ENCODE results near the gene ZNF174. TPM values are rescaled to one million over a fixed set of nuclear protein-coding genes. Genes with fewer than 3 reads are reported as not detected.

The ZNF174 gene
- total and polyA plus RNA-seq, 4 donors: 2.3 to 10.9 (median 7.9) TPM

DNA sequence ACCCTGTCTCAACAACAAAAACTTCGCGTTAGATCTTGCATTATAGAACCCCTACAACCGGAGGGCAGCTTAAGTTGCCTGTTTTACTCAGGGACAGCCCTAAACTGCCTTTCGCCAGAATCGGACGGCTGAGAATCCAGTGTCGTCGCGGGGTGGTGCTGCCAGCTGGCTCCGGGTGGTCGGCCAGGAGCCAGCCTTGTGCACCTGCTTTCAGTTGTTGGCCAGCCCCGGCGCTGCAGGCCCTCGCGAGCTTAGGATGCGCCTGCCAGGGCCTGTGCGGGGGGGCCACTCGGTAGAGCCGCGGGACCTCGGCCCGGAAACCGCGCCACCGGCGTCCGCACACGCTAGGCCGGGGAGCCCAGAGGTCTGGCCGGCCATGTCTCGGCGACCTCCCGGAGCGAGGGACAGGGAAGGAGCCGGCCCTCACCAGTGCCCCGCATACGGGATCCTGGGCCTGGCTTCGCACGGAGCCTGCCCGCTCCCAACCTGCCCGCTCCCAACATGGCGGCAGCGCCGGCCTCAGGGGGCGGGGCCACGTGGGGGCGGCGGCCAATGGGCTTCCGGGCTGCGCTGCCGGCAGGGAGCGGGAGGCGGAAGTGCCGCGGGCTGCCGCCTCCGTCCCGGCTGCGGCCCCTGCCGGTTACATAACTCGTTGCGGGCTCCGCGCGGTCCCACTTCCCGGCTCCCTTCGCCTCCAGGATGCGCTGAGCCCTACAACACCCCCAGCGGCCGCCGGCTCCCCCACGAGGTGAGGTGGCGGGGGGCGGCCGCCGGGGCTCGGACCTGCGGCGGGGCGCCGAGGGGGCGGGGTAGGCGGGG is 56.6 kb downstream of the ZNF174 start:
- Histone ChIP-seq H3K27ac (ENCODE audit: low read depth in 1 of 2, low read length in 2 of 2) (peak overlapping the region; percentile 46 to 92), H3K36me3 (ENCODE audit: control insufficient read depth in 1 of 2, insufficient read depth in 2 of 2, low read length in 1 of 2) (no peaks in the 10 kb centered on the region), H3K4me3 (ENCODE audit: low read length in 2 of 2) (peak overlapping the region; percentile 84 to 91), H3K4me1 (ENCODE audit: control insufficient read depth in 1 of 2, insufficient read depth in 2 of 2, low read length in 2 of 2) (no peaks in the 10 kb centered on the region), H3K27me3 (ENCODE audit: control insufficient read depth in 1 of 2, insufficient read depth in 2 of 2, low read length in 1 of 2) (no peaks in the 10 kb centered on the region), H3K9me3 (ENCODE audit: control insufficient read depth, low read length) (no peaks in the 10 kb centered on the region)
- 1 to 2% methylated on average over 61 to 83 of the region's 83 CpGs for WGBS, 2 donors
- intact Hi-C loops (cut with DNase I): loop anchor here (5.0 to 10.0 kb wide), 3 partner anchors 45 to 175 kb away; partner anchors contain the start of genes ZNF263 (in 2 of the 2) and CLUAP1 (in 1 of the 2)
- ATAC-seq (ENCODE audit: low FRiP score): peak; percentile 97
- DNase-seq: peak; percentile 93 to 95

DNA sequence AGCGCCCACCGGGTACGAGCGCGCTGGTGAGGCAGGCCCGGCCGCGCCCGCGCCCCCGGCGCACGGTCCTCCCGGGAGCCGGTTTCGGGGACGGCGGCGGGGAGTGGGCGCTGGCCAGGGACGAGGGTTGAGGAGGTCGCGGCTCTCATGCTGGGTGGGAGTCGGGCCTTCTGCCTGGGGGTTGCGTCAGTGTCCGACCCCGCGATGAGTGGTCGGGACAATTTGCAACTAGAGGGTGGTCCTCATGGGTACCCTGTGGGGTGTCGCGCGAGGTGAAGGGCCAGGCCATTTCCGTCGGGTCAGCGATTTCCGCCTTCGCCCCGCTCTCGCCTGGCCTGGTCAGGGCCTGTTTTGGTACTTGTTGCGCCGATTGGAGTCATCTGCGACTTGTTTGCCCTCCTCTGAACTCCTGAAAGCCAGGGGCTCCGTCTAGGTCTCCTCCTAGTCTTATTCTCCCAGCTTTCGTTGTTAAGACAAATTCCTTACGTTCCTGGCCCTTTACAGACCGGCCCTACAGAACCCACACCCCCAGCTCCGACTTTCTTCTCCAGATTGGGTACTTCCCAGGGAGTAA is 57.4 kb downstream of the ZNF174 start:
- no peaks in the 10 kb centered on the region for H3K9me3 ChIP-seq (ENCODE audit: control insufficient read depth, low read length)
- H3K4me3 ChIP-seq (ENCODE audit: low read length in 2 of 2): peak overlapping the region; percentile 84 to 91
- ATAC-seq (ENCODE audit: low FRiP score): peak; percentile 24
- peak overlapping the region; percentile 46 to 78 for H3K27ac ChIP-seq (ENCODE audit: low read depth in 1 of 2, low read length in 2 of 2)
- WGBS, 2 donors: 0 to 1% methylated on average over 29 to 47 of the region's 47 CpGs
- no peaks in the 10 kb centered on the region for H3K27me3 ChIP-seq (ENCODE audit: control insufficient read depth in 1 of 2, insufficient read depth in 2 of 2, low read length in 1 of 2)
- DNase-seq: peak in 1 of 2 donors; percentile 62
- intact Hi-C loops (cut with DNase I): loop anchor here (5.0 to 10.0 kb wide), 3 partner anchors 44 to 176 kb away; partner anchors contain the start of genes ZNF263 (in 2 of the 2) and CLUAP1 (in 1 of the 2)
- no peaks in the 10 kb centered on the region for H3K4me1 ChIP-seq (ENCODE audit: control insufficient read depth in 1 of 2, insufficient read depth in 2 of 2, low read length in 2 of 2)
- no peaks in the 10 kb centered on the region for H3K36me3 ChIP-seq (ENCODE audit: control insufficient read depth in 1 of 2, insufficient read depth in 2 of 2, low read length in 1 of 2)

DNA sequence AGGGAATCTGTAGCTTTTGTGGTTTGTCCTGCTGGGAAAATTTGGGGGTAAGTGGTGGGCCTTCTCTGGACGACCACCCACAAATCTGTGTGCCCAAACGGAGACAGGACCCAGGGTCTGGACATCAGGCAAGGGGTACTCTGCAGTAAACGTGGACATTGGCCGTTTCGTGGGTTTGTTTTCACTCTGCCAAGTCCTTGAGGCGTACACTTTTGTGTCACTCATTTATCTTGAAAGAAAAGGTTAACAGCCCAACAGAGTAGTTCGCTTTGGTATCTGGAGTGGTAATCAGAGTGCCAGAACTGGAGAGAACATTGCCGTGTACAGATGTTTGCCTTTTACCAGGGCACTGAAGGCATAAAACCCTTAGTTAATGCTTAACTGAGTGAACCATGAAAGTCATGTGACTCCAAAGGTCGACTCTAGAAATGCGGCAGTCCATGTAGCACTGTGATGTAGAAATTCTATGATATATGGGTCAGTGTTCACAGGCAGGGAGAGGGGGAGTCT is 57.9 kb downstream of the ZNF174 start:
- no peak for DNase-seq
- peak overlapping the region; percentile 84 to 91 for H3K4me3 ChIP-seq (ENCODE audit: low read length in 2 of 2)
- intact Hi-C loops (cut with DNase I): loop anchor here (5.0 to 10.0 kb wide), 3 partner anchors 43 to 177 kb away; partner anchors contain the start of genes ZNF263 (in 2 of the 2) and CLUAP1 (in 1 of the 2)
- WGBS, 2 donors: 1 to 2% methylated on average over 10 of the region's 10 CpGs
- H3K27me3 ChIP-seq (ENCODE audit: control insufficient read depth in 1 of 2, insufficient read depth in 2 of 2, low read length in 1 of 2): no peaks in the 10 kb centered on the region
- no peaks in the 10 kb centered on the region for H3K36me3 ChIP-seq (ENCODE audit: control insufficient read depth in 1 of 2, insufficient read depth in 2 of 2, low read length in 1 of 2)
- H3K27ac ChIP-seq (ENCODE audit: low read depth in 1 of 2, low read length in 2 of 2): peak overlapping the region; percentile 46 to 78
- no peaks in the 10 kb centered on the region for H3K4me1 ChIP-seq (ENCODE audit: control insufficient read depth in 1 of 2, insufficient read depth in 2 of 2, low read length in 2 of 2)
- no peak for ATAC-seq (ENCODE audit: low FRiP score)
- no peaks in the 10 kb centered on the region for H3K9me3 ChIP-seq (ENCODE audit: control insufficient read depth, low read length)

Other genes with a start within 250 kb of the ZNF174 start
- not detected for gene OR1F1, start 213.0 kb upstream of the ZNF174 start, total RNA-seq
- not detected for gene OR1F1, start 213.0 kb upstream of the ZNF174 start, polyA plus RNA-seq
- gene ZNF200, start 166.1 kb upstream of the ZNF174 start, total RNA-seq: 1 to 10 TPM; 7.4 to 8.1 TPM
- 1 to 10 TPM; 4.0 to 4.5 TPM for gene ZNF200, start 166.1 kb upstream of the ZNF174 start, polyA plus RNA-seq
- 1 to 10 TPM; 2.9 to 4.5 TPM for gene MEFV, start 144.6 kb upstream of the ZNF174 start, total RNA-seq
- gene MEFV, start 144.6 kb upstream of the ZNF174 start, polyA plus RNA-seq: 1 to 10 TPM in 1 of 2 donors, under 1 TPM in 1; 0.20 to 1.6 TPM
- gene ZNF263, start 117.7 kb upstream of the ZNF174 start, total RNA-seq: 10 to 100 TPM; 26.2 to 27.4 TPM
- 10 to 100 TPM in 1 of 2 donors, 1 to 10 TPM in 1; 8.3 to 17.2 TPM for gene ZNF263, start 117.7 kb upstream of the ZNF174 start, polyA plus RNA-seq
- 1 to 10 TPM; 9.0 to 9.8 TPM for gene TIGD7, start 95.8 kb upstream of the ZNF174 start, total RNA-seq
- 1 to 10 TPM; 2.6 to 4.6 TPM for gene TIGD7, start 95.8 kb upstream of the ZNF174 start, polyA plus RNA-seq
- gene ZNF75A, start 95.7 kb upstream of the ZNF174 start, total RNA-seq: 10 to 100 TPM; 26.9 to 28.1 TPM
- gene ZNF75A, start 95.7 kb upstream of the ZNF174 start, polyA plus RNA-seq: 10 to 100 TPM in 1 of 2 donors, 1 to 10 TPM in 1; 6.1 to 17.3 TPM
- gene OR2C1, start 45.3 kb upstream of the ZNF174 start, total RNA-seq: not detected
- gene OR2C1, start 45.3 kb upstream of the ZNF174 start, polyA plus RNA-seq: not detected
- 10 to 100 TPM; 11.4 to 14.1 TPM for gene ZSCAN32, start 211 bp upstream of the ZNF174 start, total RNA-seq
- gene ZSCAN32, start 211 bp upstream of the ZNF174 start, polyA plus RNA-seq: 1 to 10 TPM; 9.1 to 10.0 TPM
- gene ZNF597, start 42.3 kb downstream of the ZNF174 start, total RNA-seq: 1 to 10 TPM; 2.9 to 3.2 TPM
- 1 to 10 TPM in 1 of 2 donors, under 1 TPM in 1; 0.25 to 1.1 TPM for gene ZNF597, start 42.3 kb downstream of the ZNF174 start, polyA plus RNA-seq
- gene NAA60, start 42.5 kb downstream of the ZNF174 start, total RNA-seq: 10 to 100 TPM; 32.4 to 47.5 TPM
- gene NAA60, start 42.5 kb downstream of the ZNF174 start, polyA plus RNA-seq: 10 to 100 TPM; 20.2 to 39.0 TPM
- gene C16orf90, start 94.3 kb downstream of the ZNF174 start, total RNA-seq: not detected
- not detected for gene C16orf90, start 94.3 kb downstream of the ZNF174 start, polyA plus RNA-seq
- 10 to 100 TPM; 15.3 to 23.7 TPM for gene CLUAP1, start 99.8 kb downstream of the ZNF174 start, total RNA-seq
- gene CLUAP1, start 99.8 kb downstream of the ZNF174 start, polyA plus RNA-seq: 10 to 100 TPM; 12.3 to 22.2 TPM
- 1 to 10 TPM in 1 of 2 donors, under 1 TPM in 1; 0.97 to 2.3 TPM for gene NLRC3, start 176.2 kb downstream of the ZNF174 start, total RNA-seq
- under 1 TPM in 1 of 2 donors, not detected in 1; 0.38 TPM for gene NLRC3, start 176.2 kb downstream of the ZNF174 start, polyA plus RNA-seq
- 1 to 10 TPM; 4.9 to 5.0 TPM for gene SLX4, start 210.4 kb downstream of the ZNF174 start, total RNA-seq
- 1 to 10 TPM in 1 of 2 donors, under 1 TPM in 1; 0.50 to 4.0 TPM for gene SLX4, start 210.4 kb downstream of the ZNF174 start, polyA plus RNA-seq